Measurements from ENCODE around the gene NFIC.
"Not testable (repeated sequence)": the region's sequence is repeated elsewhere in the genome, so short reads cannot be mapped to it uniquely, and the experiment has no call there.

The NFIC gene

DNA sequence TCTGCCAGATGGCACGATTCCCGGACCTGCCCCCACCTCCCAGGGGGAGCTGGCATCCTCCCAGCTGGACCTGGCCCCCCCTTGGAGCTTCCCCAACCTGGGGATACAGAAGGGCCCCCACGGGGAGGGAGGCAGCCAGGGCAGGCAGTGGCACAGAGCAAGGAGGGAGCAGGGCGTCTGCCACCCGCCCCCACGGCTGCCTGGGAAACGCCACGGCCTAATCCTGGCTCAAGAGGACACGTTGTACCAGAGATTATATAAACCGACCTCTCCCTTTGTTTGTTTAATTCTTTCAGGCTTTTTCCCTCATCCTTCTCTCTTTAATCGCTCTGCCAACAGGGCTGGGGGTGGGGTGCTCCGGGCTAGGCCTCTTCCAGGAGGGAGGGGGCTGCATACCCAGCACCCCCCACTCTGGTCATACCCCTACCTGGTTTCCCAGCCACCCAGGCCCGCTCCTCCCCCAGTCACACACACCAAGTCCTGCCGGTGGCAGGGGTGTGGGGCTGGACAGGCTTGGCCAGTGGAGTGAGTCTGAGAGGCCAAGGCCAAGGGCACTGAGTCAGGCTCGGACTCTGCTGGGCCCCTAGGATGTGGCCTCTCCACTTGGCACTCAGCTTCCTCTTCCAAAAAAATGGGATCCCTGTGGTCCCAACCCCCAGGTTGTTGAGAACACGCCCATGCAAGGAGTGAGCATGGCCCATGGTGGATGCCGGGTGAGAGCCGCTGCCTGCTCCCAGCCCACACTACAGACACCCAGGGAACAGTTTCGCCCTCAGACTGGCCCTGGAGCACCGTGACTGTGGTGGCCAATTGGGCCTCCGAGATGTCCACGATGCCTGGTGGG, 29.5 kb upstream of the NFIC start:
- DNase-seq (ENCODE audit: low read depth, low spot score), result no peak

- no peak for DNase-seq (ENCODE audit: low read depth, low spot score)
These were observed 27.7 kb upstream of the NFIC start for GRCh38 chr19:3338541-3339181.

GRCh38 chr19:3340340-3340739, 26.0 kb upstream of the NFIC start:
- no peak for DNase-seq (ENCODE audit: low read depth, low spot score)

- no peak for DNase-seq (ENCODE audit: low read depth, low spot score)
These were observed 24.1 kb upstream of the NFIC start for GRCh38 chr19:3342246-3342645.

DNA sequence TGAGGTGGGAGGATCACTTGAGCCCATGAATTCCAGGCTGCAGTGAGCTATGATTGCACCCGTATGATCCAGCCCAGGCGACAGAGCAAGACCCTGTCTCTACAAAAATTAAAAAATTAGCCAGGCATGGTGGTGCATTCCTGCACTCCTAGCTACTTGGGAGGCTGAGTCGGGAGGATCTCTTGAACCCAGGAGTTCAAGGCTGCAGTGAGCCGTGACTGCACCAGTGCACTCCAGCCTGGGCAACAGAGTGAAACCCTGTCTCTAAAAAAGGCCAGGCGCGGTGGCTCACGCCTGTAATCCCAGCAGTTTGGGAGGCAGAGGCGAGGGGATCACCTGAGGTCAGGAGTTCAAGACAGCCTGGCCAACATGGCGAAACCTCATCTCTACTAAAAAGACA, 23.4 kb upstream of the NFIC start:
- DNase-seq (ENCODE audit: low read depth, low spot score), result not testable (repeated sequence)

DNA sequence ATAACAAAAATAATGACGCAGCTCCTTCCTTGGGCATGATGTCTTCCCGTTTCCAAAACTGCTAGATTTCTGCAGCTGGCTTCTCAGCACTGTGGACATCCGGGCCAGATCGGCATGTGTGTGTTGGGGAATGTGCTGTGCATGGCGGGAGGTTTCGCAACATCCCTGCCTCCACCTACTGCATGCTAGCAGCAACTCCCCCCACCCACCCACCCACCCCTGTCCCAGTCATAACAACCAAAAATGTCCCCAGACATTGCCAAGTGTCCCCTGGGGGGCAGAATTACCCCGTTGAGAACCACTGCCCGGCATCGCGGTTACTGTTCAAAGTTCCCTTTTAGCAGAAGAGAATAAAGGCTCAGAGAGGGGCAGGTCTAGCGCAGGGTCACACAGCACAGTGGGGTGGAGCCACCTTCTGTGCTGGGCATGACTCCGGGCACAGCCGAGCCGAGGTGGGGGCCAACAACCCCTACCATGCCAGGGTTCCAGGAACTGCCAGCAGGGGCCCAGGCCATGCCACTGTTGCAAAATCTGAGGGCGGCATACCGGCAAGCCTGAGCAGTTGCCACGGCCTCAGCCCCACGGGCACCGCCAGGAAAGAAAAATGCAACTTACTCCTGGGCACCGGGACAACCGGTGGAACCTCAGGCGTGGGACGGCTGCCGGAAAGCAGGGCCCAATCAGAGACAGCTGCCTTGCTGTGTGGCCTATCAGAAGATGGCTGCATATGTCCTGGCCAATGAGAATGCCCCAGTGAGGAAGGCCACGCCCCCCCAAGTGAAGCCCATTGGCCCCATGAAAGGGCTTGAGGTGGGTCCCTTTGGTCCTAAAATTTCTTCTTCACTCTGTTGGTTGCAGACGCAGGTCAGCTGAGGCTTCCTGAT, 22.5 kb upstream of the NFIC start:
- no peak for DNase-seq (ENCODE audit: low read depth, low spot score)

DNA sequence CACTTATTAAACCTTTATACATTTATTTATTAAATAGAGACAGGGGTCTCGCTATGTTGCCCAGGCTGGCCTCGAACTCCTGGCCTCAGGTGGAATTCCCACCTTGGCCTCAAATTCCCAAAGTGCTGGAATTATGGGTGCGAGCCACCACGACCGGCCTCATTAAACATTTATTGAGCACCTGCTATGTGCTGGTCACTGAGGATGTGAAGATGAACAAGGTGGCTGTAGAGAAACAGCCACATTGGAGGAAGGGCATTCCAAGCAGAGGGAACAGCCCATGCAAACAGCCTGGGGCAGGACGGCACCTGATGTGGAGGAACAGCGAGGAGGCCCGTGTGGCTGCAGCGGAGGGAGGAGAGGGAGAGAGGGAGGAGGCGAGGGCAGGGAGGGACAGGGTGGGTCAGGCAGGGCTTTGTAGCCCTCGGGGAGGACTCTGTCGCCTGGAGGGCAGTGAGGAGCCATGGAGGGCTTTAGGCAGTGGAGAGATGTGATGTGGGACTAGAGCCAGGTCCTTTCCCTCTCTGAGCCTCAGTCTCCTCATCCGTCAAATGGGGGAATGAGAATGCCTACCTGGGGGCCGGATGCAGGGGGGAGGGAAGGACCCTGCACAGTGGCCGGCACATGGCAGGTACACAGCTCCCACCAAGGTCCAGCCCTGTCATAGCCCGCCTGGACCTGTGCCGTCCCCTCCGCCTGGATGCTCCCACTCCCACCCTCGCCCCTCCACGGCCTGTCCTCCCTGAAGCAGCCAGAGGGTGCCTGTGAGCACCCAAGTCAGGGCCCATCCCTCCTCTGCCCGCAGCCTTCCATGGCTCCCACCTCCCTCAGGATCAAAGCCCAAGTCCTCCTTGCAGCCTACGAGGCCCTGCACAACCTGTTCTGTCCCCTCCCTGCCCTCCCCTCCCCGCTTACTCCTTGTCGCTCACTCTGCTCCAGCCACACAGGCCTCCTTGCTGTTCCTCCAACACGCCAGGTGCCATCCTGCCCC, 21.5 kb upstream of the NFIC start:
- DNase-seq (ENCODE audit: low read depth, low spot score), result no peak

GRCh38 chr19:3345850-3346460, 20.4 kb upstream of the NFIC start:
- DNase-seq (ENCODE audit: low read depth, low spot score), result no peak

- DNase-seq (ENCODE audit: low read depth, low spot score), result no peak
These were observed 19.6 kb upstream of the NFIC start for GRCh38 chr19:3346677-3347353.

DNA sequence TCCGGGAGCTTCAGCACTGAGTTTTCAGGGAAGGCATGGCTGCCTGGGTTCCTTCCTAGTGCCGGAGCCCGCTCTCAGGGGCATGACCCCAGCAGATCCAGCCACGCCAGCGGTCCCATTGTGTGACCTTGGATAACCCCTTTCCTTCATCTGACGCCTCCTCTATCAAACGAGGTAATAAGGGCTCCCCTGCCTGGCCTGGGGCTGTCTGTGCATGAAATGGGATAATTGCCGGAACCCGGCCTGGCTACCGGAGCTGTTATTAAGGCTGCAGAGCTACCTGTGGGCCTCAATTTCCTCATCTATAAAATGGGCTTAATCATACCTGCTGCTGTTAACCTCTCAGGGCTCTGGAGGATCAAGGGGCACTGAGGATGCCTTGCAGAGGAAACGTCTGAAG, 18.3 kb upstream of the NFIC start:
- DNase-seq (ENCODE audit: low read depth, low spot score), result no peak

DNA sequence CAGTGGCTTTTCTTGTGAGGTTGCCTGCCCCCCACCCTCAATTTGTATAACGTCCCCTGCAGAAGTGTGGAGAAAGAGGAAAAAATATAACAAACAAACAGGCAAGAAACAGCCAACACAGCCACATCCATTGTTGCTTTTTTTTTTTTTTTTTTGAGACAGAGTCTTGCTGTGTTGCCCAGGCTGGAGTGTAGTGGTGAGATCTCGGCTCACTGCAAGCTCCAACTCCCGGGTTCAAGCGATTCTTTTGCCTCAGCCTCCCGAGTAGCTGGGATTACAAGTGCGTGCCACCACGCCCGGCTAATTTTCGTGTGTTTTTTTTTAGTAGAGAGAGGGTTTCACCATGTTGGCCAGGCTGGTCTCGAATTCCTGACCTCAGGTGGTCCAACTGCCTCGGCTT, 17.9 kb upstream of the NFIC start:
- not testable (repeated sequence) for DNase-seq (ENCODE audit: low read depth, low spot score)

DNA sequence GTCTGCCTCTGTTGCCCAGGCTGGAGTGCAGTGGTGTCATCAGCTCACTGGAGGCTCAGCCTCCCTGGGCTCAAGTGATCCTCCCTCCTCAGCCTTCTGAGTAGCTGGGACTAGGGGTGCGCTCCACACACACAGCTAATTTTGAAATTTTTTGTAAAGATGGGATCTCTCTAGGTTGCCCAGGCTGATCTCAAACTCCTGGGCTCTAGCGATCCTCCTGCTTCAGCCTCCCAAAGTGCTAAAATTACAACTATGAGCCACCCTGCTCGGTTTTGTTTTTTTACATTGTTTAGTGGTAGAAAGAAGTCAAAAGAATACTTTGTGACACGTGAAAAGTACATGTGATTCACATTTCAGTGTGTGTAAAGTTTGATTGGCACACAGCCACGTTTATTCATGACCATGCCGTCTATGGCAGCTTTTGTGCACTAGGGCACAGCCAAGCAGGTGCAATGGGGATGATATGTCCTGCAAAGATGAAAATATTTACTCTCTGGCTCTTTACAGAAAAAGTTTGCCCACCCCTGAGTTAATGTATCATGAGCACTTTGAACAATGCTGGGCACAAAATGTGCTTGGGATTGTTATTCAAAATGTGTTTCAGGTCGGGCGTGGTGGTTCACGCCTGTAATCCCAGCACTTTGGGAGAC, 16.2 kb upstream of the NFIC start:
- DNase-seq (ENCODE audit: low read depth, low spot score), result no peak

- no peak for DNase-seq (ENCODE audit: low read depth, low spot score)
These were observed 14.5 kb upstream of the NFIC start for GRCh38 chr19:3351702-3352447.

- no peak for DNase-seq (ENCODE audit: low read depth, low spot score)
These were observed 12.9 kb upstream of the NFIC start for GRCh38 chr19:3353493-3353892.

GRCh38 chr19:3356805-3357204, 9.6 kb upstream of the NFIC start:
- no peak for DNase-seq (ENCODE audit: low read depth, low spot score)

- DNase-seq (ENCODE audit: low read depth, low spot score), result no peak
These were observed 9.0 kb upstream of the NFIC start for GRCh38 chr19:3357271-3357991.

- no peak for DNase-seq (ENCODE audit: low read depth, low spot score)
These were observed 8.2 kb upstream of the NFIC start for GRCh38 chr19:3357992-3358688.

DNA sequence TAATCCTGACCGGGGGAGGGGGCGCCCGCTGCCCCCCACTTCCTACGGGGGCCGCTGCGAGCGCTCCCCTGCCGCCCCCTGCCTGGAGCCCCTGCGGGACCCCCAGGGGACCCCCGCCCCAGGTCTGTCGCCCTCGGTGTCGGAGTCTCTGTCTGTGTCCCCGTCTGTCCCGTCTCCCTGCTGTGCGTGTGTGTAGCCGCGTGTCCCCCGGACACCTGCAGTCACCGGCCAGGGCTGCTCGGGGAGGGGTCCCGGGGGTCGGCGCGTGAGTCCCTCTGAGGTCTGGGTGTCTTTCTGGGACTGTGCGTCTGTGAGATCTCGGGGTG, 7.7 kb upstream of the NFIC start:
- DNase-seq (ENCODE audit: low read depth, low spot score), result no peak
